HEK293 (cell line): Measurements from ENCODE around the gene ZNF653.

Source experiments
- CTCF ChIA-PET: fragments of 350-600 bp; formaldehyde crosslinking; extraction: SDS; loops from one replicate; lab custom pipeline; 2021; ENCODE audit warnings: antibody characterized with exemption; lab: Yijun Ruan, JAX
- POLR2A ChIA-PET: fragments of 300-600 bp; formaldehyde crosslinking; extraction: SDS; loops from one replicate; lab custom pipeline; 2020; ENCODE audit warnings: antibody characterized with exemption, inconsistent platforms; lab: Yijun Ruan, JAX
- H3K27ac ChIP-seq: fragments of 200-500 bp; sonication (Bioruptor generic); 2 replicates; pipeline ENCODE4 v1.5.1; 2014; ENCODE audit warnings: low read depth, low read length, control low read depth, inconsistent platforms; ENCODE audit errors: extremely low read depth
- H3K36me3 ChIP-seq, 2 experiments: fragments of 200-500 bp in 1 of 2; sonication (Bioruptor generic) in 1 of 2; 1 replicate in 1 of 2; 2 replicates in 1 of 2; pipeline ENCODE4 v1.5.1; 2014 to 2017; ENCODE audit warnings: inconsistent platforms in 2 of 2, low read length in 2 of 2; ENCODE audit not compliant: control insufficient read depth in 2 of 2, insufficient read depth in 1 of 2
- H3K4me1 ChIP-seq: fragments of 200-500 bp; sonication (Bioruptor generic); 2 replicates; pipeline ENCODE4 v1.5.1; 2014; ENCODE audit warnings: mild to moderate bottlenecking, low read length, inconsistent platforms; ENCODE audit not compliant: control insufficient read depth, insufficient read depth
- H3K4me3 ChIP-seq: 2 replicates; pipeline ENCODE4 v1.5.1; 2011; ENCODE audit warnings: low read depth, mild to moderate bottlenecking, control low read depth, low read length, moderate library complexity
- H3K9me3 ChIP-seq: fragments of 200-500 bp; sonication (Bioruptor generic); 2 replicates; pipeline ENCODE4 v1.5.1; 2014; ENCODE audit warnings: low read depth, low read length, inconsistent platforms; ENCODE audit not compliant: control insufficient read depth, insufficient read depth
- CTCF ChIP-seq: fragments of 450-650 bp; formaldehyde crosslinking; IDR thresholded peaks from 2 replicates; pipeline ENCODE4 v1.5.1; 2016; ENCODE audit warnings: missing biosample characterization, missing genetic modification characterization
- GFI1B ChIP-seq: fragments of 450-650 bp; formaldehyde crosslinking; IDR thresholded peaks from 2 replicates; pipeline ENCODE4 v1.5.1; 2016; ENCODE audit warnings: missing biosample characterization, missing genetic modification characterization
- HOXA7 ChIP-seq: sonication (generic); formaldehyde crosslinking; IDR thresholded peaks from 2 replicates; pipeline ENCODE4 v1.8.1; 2022; ENCODE audit warnings: missing genetic modification reagents, borderline replicate concordance
- MEIS1 ChIP-seq: sonication (generic); formaldehyde crosslinking; IDR thresholded peaks from 2 replicates; pipeline ENCODE4 v1.8.1; 2022; ENCODE audit warnings: missing genetic modification reagents, mild to moderate bottlenecking, borderline replicate concordance
- SCRT2 ChIP-seq: fragments of 450-650 bp; formaldehyde crosslinking; IDR thresholded peaks from 2 replicates; pipeline ENCODE4 v1.5.1; 2016; ENCODE audit warnings: missing biosample characterization, missing genetic modification characterization
- TSHZ1 ChIP-seq: fragments of 450-650 bp; formaldehyde crosslinking; IDR thresholded peaks from 2 replicates; pipeline ENCODE4 v1.5.1; 2016; ENCODE audit warnings: missing biosample characterization, missing genetic modification characterization, borderline replicate concordance
- ZBTB17 ChIP-seq: fragments of 450-650 bp; formaldehyde crosslinking; IDR thresholded peaks from 2 replicates; pipeline ENCODE4 v1.5.1; 2016; ENCODE audit warnings: missing biosample characterization, missing genetic modification characterization
- ZBTB26 ChIP-seq: fragments of 450-650 bp; formaldehyde crosslinking; optimal IDR thresholded peaks from 2 replicates; pipeline ENCODE3; 2016; ENCODE audit warnings: missing biosample characterization, mild to moderate bottlenecking, missing genetic modification characterization
- ZBTB8A ChIP-seq: fragments of 450-650 bp; formaldehyde crosslinking; IDR thresholded peaks from 2 replicates; pipeline ENCODE4 v1.5.1; 2016; ENCODE audit warnings: missing biosample characterization, missing genetic modification characterization
- ZNF175 ChIP-seq: fragments of 450-650 bp; formaldehyde crosslinking; IDR thresholded peaks from 2 replicates; pipeline ENCODE4 v1.5.1; 2016; ENCODE audit warnings: missing biosample characterization, missing genetic modification characterization
- ZNF280D ChIP-seq: fragments of 450-650 bp; formaldehyde crosslinking; IDR thresholded peaks from 2 replicates; pipeline ENCODE4 v1.5.1; 2016; ENCODE audit warnings: missing biosample characterization, missing genetic modification characterization
- ZNF37A ChIP-seq: fragments of 450-650 bp; IDR thresholded peaks from 2 replicates; pipeline ENCODE4 v1.5.1; 2018; ENCODE audit warnings: missing biosample characterization, missing genetic modification characterization
- ZNF394 ChIP-seq: fragments of 450-650 bp; formaldehyde crosslinking; IDR thresholded peaks from 2 replicates; pipeline ENCODE4 v1.5.1; 2016; ENCODE audit warnings: missing biosample characterization, missing genetic modification characterization, mild to moderate bottlenecking, moderate library complexity, borderline replicate concordance
- ZNF548 ChIP-seq: fragments of 450-650 bp; formaldehyde crosslinking; IDR thresholded peaks from 2 replicates; pipeline ENCODE4 v1.5.1; 2016; ENCODE audit warnings: missing biosample characterization, missing genetic modification characterization
- ZNF561 ChIP-seq: fragments of 450-650 bp; IDR thresholded peaks from 2 replicates; pipeline ENCODE4 v1.5.1; 2018; ENCODE audit warnings: missing biosample characterization, missing genetic modification characterization, borderline replicate concordance
- ZNF596 ChIP-seq: fragments of 450-650 bp; IDR thresholded peaks from 2 replicates; pipeline ENCODE4 v1.5.0; 2018; ENCODE audit warnings: missing biosample characterization, mild to moderate bottlenecking, missing genetic modification characterization, moderate library complexity
- ZNF639 ChIP-seq: fragments of 450-650 bp; formaldehyde crosslinking; IDR thresholded peaks from 2 replicates; pipeline ENCODE4 v1.5.1; 2016; ENCODE audit warnings: missing biosample characterization, missing genetic modification characterization
- ZNF707 ChIP-seq: fragments of 450-650 bp; formaldehyde crosslinking; IDR thresholded peaks from 2 replicates; pipeline ENCODE4 v1.5.1; 2016; ENCODE audit warnings: missing biosample characterization, missing genetic modification characterization
- ZNF76 ChIP-seq: fragments of 450-650 bp; formaldehyde crosslinking; IDR thresholded peaks from 2 replicates; pipeline ENCODE4; 2016; ENCODE audit warnings: low read depth, missing biosample characterization, missing genetic modification characterization, borderline replicate concordance

Gene ZNF653

GRCh38 chr19:11481534-11482383 lies 23.9 kb downstream of the ZNF653 start:
- Histone ChIP-seq H3K4me1 (no peaks in the 10 kb centered on the region), H3K27ac (peak overlapping the region; percentile 33; the same call in 1 of the 2 replicates), H3K36me3 (peaks cover 0 to 8% of the 10 kb centered on the region in 2 experiments; a peak in 2 of 3 replicates), H3K4me3 (peak overlapping the region; percentile 28), H3K9me3 (no peaks in the 10 kb centered on the region)
- ChIA-PET CTCF (interaction anchor here (0.6 to 3.4 kb wide), 43 partner anchors 9 to 1569 kb away, joined by 3 to 42 read pairs (median 4); partner anchors contain the start of genes CCDC159, EPOR, RAB3D and SWSAP1), POLR2A (interaction anchor here (0.7 to 2.1 kb wide), 6 partner anchors 46 to 356 kb away, joined by 3 to 13 read pairs (median 8); partner anchors contain the start of genes ODAD3, PRKCSH and SWSAP1)
- TF ChIP-seq ZNF548 (no peak), ZNF639 (tag by site-specific recombination) (no peak), ZNF76 (tag by site-specific recombination) (no peak), TSHZ1 (tag by site-specific recombination) (no peak), ZBTB8A (tag by site-specific recombination) (peak; percentile 99), ZNF596 (tag by site-specific recombination) (peak; percentile 74), ZNF561 (tag by site-specific recombination) (no peak; the same call in 1 of the 2 replicates), SCRT2 (no peak), MEIS1 (CRISPR knock-in tag) (no peak), ZNF280D (no peak), ZNF394 (tag by site-specific recombination) (no peak), CTCF (tag by site-specific recombination) (peak; percentile 71), ZNF37A (no peak), HOXA7 (CRISPR knock-in tag) (no peak), GFI1B (tag by site-specific recombination) (no peak), ZBTB26 (tag by site-specific recombination) (no peak), ZNF175 (tag by site-specific recombination) (no peak), ZNF707 (no peak), ZBTB17 (peak; percentile 58)
